GM10847 (cell line): ENCODE results near the gene ZFP62.

Source experiments
- POLR2A ChIP-seq: IDR thresholded peaks from 2 replicates; pipeline ENCODE4 v1.6.1; 2011; ENCODE audit not compliant: insufficient read length; ENCODE audit errors: extremely low read depth

ZFP62 gene

GRCh38 chr5:180844858-180845257 is 16.2 kb downstream of the ZFP62 start:
- no peak for TF ChIP-seq POLR2A

DNA sequence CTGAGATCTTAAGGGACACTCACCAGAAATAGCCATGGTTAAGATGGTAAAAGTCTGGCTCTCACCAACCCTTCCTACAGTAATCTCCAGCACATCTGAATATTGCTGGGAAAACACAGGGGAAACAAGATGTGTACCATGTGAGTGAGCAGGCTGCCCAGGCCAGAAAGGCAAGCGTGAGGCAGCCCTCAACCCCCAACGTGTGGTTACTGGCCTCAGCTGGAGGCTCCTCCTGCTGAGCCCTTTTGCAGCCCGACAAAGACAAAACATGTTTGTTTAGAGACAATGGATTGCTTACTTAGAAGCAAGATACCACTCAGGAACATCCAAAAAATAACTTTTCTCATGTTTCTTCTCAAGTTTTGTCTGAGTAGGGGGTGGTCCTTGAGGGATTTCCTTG is 16.6 kb downstream of the ZFP62 start:
- no peak for TF ChIP-seq POLR2A

DNA sequence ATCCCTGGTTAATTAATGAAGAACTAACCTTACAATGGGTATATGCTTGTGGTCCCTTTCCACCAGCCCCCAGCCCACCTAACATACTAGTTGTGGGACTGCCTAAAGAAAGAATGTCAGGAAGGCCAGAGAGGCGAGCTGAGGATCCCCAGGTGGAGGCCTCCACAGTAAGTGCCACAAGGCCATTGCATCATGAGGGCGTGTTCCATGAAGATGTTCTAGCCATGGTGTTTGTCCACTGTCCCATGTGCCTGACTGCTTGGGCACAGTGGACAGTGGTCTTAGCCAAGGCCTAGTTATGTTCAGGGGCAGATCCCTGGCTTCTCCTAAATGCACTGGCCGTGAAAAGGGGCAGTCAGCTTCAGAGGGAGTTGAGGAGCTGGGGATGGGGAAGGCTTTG is 21.1 kb downstream of the ZFP62 start:
- no peak for TF ChIP-seq POLR2A

- TF ChIP-seq POLR2A, result no peak
Observed at GRCh38 chr5:180839227-180839626, 21.8 kb downstream of the ZFP62 start.

GRCh38 chr5:180837478-180837877 is 23.6 kb downstream of the ZFP62 start:
- no peak for TF ChIP-seq POLR2A

- TF ChIP-seq POLR2A, result no peak
Observed at GRCh38 chr5:180832638-180833068, 28.4 kb downstream of the ZFP62 start.

GRCh38 chr5:180831139-180832093 is 29.7 kb downstream of the ZFP62 start:
- peak; percentile 47 for TF ChIP-seq POLR2A

DNA sequence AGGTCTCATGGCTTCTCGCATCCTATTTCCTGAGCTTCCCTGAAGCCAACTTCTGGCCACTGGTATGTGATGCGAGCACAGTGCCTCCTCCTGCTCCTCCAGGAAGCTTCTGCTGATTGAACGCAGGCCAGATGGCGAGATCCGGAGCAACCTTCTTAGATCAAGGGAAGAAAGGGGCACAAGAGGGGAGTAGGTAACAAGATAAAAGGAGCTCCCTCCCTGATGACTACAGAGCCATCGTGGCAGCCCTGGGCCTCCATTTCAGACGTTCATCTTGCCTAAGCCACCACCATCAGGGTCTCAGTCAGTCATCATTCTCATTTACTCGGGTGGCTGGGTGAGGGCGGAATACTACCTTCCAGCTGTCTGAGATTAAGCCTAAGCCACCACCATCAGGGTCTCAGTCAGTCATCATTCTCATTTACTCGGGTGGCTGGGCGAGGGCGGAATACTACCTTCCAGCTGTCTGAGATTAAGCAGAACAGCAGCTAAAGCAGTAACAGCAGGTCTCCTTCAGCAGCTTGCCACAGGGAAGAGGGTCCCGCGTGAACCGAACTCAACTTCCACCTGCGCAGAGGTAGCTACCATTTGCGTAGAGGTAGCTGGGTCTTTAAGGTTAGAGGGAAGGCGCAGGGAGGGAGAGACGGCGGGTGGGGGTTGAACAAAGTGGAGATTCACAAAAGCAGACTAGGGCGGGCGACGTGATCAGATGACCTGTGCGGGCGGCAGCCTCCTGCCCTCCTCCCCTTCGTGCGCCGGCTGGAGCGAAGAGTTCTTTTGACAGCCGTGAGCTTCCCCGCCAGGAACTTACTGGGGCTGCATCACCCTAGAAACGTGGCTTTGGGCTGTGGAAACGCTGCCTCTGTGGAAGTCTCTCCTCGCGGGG is 30.6 kb downstream of the ZFP62 start:
- peak; percentile 43 for TF ChIP-seq POLR2A

GRCh38 chr5:180829726-180830125 is 31.4 kb downstream of the ZFP62 start:
- no peak for TF ChIP-seq POLR2A

DNA sequence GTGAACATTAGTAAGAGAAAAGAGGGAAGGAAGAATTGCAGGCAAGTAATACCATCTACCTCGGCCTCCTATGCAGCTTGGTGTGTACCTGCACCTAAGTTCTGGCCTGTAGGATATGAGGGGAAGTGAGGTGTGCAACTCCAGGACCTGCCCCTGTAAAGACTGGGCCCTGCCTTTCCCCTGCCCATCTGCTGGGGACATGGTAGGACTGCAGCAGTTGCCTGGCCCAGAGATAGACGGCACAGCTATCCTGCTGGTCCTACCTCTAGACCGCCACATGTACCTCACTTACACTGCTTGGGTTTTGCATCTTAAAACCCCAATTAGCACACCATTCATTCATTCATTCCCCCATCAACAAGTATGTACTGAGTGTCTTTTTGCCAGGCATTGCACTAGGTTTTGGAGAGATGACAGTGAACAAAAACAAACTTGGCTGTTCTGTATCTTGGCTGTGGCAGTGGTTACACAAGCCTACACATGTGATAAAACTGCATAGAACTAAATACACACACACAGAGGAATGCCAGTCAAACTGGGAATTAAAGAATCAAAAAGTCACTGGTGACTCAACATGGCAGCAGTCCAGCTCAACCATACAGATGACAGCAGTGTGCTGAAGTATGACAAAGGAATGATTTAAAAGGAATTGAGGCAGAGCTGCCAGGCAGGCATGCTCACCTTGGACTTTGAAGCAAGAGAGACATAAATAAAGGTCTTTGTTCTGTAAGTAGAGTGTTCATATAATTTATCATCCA is 35.1 kb downstream of the ZFP62 start:
- no peak for TF ChIP-seq POLR2A

GRCh38 chr5:180824630-180825476 is 36.2 kb downstream of the ZFP62 start:
- TF ChIP-seq POLR2A, result no peak

GRCh38 chr5:180823940-180824629 is 37.0 kb downstream of the ZFP62 start:
- TF ChIP-seq POLR2A, result no peak

GRCh38 chr5:180823346-180823745 is 37.7 kb downstream of the ZFP62 start:
- no peak for TF ChIP-seq POLR2A

DNA sequence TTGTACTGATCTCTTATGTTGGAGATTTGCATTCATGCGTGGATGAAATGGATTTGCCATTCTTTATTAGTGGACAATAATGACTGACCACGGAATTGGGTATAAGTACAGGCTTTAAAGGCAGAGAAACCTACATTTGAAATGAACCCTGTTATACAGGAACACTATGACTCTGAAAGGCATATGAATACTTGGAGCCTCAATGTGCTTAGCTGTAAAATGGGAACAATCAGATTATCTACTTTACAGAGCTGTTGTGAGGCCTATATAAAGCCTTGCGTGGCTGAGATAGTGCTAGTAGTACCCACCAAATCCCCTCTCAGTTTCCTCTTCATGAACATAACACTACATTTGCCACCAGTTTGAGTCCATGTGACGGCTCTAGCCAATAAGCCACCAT is 39.5 kb downstream of the ZFP62 start:
- no peak for TF ChIP-seq POLR2A
